Gastrocnemius medialis (tissue), 4 donors: ENCODE data around the gene TMEM169. TPM values are rescaled to one million over a fixed set of nuclear protein-coding genes. Genes with fewer than 3 reads are reported as not detected.
A peak's percentile ranks its signal among the peaks of the same experiment; 100 is the strongest.

Experiments used
- ATAC-seq, 2 donors: fragments of 150-250 bp; one replicate each; pipeline ENCODE4 v1.9.1; 2016
- DNase-seq, 2 donors: peaks; one replicate each; pipeline ENCODE4 v3.0.0-alpha.2; 2019
- H3K27ac ChIP-seq, 4 donors: fragments of 200-600 bp; sonication (generic); 1 replicate in 1 of 4; 2 replicates in 3 of 4; pipeline ENCODE4 v1.5.1; 2016 to 2018; ENCODE audit warnings: mild to moderate bottlenecking in 2 of 4, moderate library complexity in 1 of 4
- H3K27me3 ChIP-seq, 3 donors: fragments of 200-600 bp; sonication (generic) in 2 of 3; 1 replicate in 1 of 3; 2 replicates in 2 of 3; pipeline versions ENCODE4 v1.5.1 to v1.6.0; 2016 to 2019; ENCODE audit warnings: mild to moderate bottlenecking in 1 of 3, moderate library complexity in 1 of 3
- H3K36me3 ChIP-seq, 2 donors: fragments of 200-600 bp; sonication (generic) in 1 of 2; one replicate each; pipeline ENCODE4 v1.5.1; 2017 to 2018
- H3K4me1 ChIP-seq, 2 donors: fragments of 200-600 bp; sonication (generic) in 1 of 2; one replicate each; pipeline ENCODE4 v1.5.1; 2016 to 2017; ENCODE audit warnings: mild to moderate bottlenecking in 2 of 2
- H3K4me3 ChIP-seq, 4 donors: fragments of 200-600 bp; sonication (generic) in 3 of 4; 1 replicate in 1 of 4; 2 replicates in 3 of 4; pipeline ENCODE4 v1.5.1; 2016 to 2019; ENCODE audit warnings: mild to moderate bottlenecking in 2 of 4
- H3K9me3 ChIP-seq, 3 donors: fragments of 200-600 bp; sonication (generic) in 2 of 3; 1 replicate in 1 of 3; 2 replicates in 2 of 3; pipeline ENCODE4 v1.5.1; 2016 to 2019
- CTCF ChIP-seq, 5 experiments: fragments of 450-650 bp in 3 of 5; fragments of 200-600 bp in 2 of 5; sonication (generic) in 2 of 5; IDR thresholded peaks in 4 of 5; conservative IDR thresholded peaks in 1 of 5; 1 replicate in 4 of 5; 2 replicates in 1 of 5; pipeline ENCODE4 v1.5.1; 2016 to 2019; ENCODE audit warnings: antibody characterized with exemption in 5 of 5, mild to moderate bottlenecking in 3 of 5, moderate library complexity in 3 of 5
- POLR2A ChIP-seq, 2 donors: fragments of 450-650 bp; IDR thresholded peaks; one replicate each; pipeline ENCODE4 v1.6.1; 2017; ENCODE audit warnings: antibody characterized with exemption in 2 of 2, mild to moderate bottlenecking in 2 of 2, moderate library complexity in 2 of 2
- in situ Hi-C, 4 donors: fragments of 200-750 bp; cut with MboI; loops; one replicate each; pipeline versions ENCODE4 v1.15.0 to v1.8.0; 2017; ENCODE audit warnings: low sequenced_read_pairs in 4 of 4
- intact Hi-C: fragments of 100-400 bp; cut with DNase I; formaldehyde crosslinking; loops from one replicate; pipeline ENCODE4 v1.15.1; 2023; ENCODE audit warnings: low total_unique reads
- total RNA-seq, 4 donors: library from RNA; depleted of rRNA; stranded (reverse); fragments of >200 nt; gene quantifications; one replicate each; pipeline versions ENCODE4 v1.1.0 to v1.2.3, GENCODE V29; 2016

The TMEM169 gene
- total RNA-seq, 4 donors from 2014 or later: not detected

DNA sequence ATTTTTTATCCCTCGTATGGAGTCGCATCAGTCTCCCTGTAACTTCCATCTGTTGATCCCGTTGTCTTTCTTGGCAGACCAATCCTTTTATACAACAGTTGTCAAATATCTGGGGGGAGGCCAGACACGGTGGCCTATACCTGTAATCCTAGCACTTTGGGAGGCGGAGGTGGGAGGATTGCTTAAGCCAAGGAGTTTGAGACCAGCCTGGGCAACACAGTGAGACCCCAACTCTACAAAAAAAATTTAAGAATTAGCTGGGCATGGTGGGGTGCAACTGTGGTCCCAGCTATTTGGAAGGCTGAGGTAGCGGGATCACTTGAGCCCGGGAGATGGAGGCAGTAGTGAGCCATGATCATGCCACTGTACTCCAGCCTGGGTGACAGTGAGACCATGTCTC lies 29.4 kb downstream of the TMEM169 start:
- ATAC-seq (no peak), DNase-seq (no peak)
- no peak overlapping the region for H3K27ac ChIP-seq
- intact Hi-C loops: no loop called here
- H3K9me3 ChIP-seq: no peaks in the 10 kb centered on the region
- no peak overlapping the region for H3K4me3 ChIP-seq
- peaks cover 0 to 6% (median 0%) of the 10 kb centered on the region in 3 donors for H3K27me3 ChIP-seq
- in situ Hi-C loops: loop anchor here (10.0 to 25.0 kb wide), 2 partner anchors 301 to 304 kb away; partner anchors contain the start of gene SMARCAL1 (in 4 of the 4)
- peaks cover 0 to 36% of the 10 kb centered on the region in 2 donors for H3K36me3 ChIP-seq
- TF ChIP-seq CTCF (IDR thresholded peaks at IDR 0.05 in 4 of 5, conservative IDR thresholded peaks at IDR 0.05 in 1 of 5) (no peak), POLR2A (IDR thresholded peaks at IDR 0.05) (no peak)
- H3K4me1 ChIP-seq: peaks cover 27 to 39% of the 10 kb centered on the region in 2 donors

DNA sequence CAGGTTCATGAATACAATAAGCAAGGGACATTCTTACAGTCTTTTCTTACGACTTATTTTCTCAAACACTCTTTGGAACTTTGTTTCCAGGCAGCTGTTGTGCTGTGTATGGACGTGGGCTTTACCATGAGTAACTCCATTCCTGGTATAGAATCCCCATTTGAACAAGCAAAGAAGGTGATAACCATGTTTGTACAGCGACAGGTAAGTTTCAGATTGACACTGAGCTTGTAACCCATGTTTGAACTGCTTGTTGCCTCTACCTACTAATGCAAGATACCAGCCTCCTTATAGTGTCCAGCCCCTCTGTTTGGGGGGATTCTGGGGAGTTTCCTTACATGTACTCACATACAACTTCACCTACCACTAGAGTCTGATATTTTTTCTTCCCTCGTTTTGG lies 31.2 kb downstream of the TMEM169 start:
- peaks cover 0 to 50% of the 10 kb centered on the region in 2 donors for H3K36me3 ChIP-seq
- no peak overlapping the region for H3K4me3 ChIP-seq
- TF ChIP-seq POLR2A (IDR thresholded peaks at IDR 0.05) (no peak), CTCF (IDR thresholded peaks at IDR 0.05 in 4 of 5, conservative IDR thresholded peaks at IDR 0.05 in 1 of 5) (no peak)
- intact Hi-C loops (no loop called here), in situ Hi-C loops (loop anchor here (10.0 to 25.0 kb wide), 2 partner anchors 299 to 302 kb away; partner anchors contain the start of gene SMARCAL1 (in 4 of the 4))
- peaks cover 0 to 4% (median 0%) of the 10 kb centered on the region in 3 donors for H3K27me3 ChIP-seq
- no peaks in the 10 kb centered on the region for H3K9me3 ChIP-seq
- DNase-seq (no peak), ATAC-seq (no peak)
- peaks cover 27 to 39% of the 10 kb centered on the region in 2 donors for H3K4me1 ChIP-seq
- H3K27ac ChIP-seq: no peak overlapping the region

GRCh38 chr2:216113572-216113971 lies 31.9 kb downstream of the TMEM169 start:
- H3K4me3 ChIP-seq: no peak overlapping the region
- intact Hi-C loops (no loop called here), in situ Hi-C loops (loop anchor here (10.0 to 25.0 kb wide), 2 partner anchors 299 to 301 kb away; partner anchors contain the start of gene SMARCAL1 (in 4 of the 4))
- no peak for TF ChIP-seq POLR2A (IDR thresholded peaks at IDR 0.05)
- TF ChIP-seq CTCF (IDR thresholded peaks at IDR 0.05 in 4 of 5, conservative IDR thresholded peaks at IDR 0.05 in 1 of 5): no peak
- H3K4me1 ChIP-seq: peaks cover 25 to 37% of the 10 kb centered on the region in 2 donors
- H3K27ac ChIP-seq: peak overlapping the region in 1 of 4 donors; percentile 56
- H3K9me3 ChIP-seq: no peaks in the 10 kb centered on the region
- H3K27me3 ChIP-seq: no peaks in the 10 kb centered on the region
- peaks cover 0 to 56% of the 10 kb centered on the region in 2 donors for H3K36me3 ChIP-seq
- ATAC-seq (no peak), DNase-seq (no peak)

DNA sequence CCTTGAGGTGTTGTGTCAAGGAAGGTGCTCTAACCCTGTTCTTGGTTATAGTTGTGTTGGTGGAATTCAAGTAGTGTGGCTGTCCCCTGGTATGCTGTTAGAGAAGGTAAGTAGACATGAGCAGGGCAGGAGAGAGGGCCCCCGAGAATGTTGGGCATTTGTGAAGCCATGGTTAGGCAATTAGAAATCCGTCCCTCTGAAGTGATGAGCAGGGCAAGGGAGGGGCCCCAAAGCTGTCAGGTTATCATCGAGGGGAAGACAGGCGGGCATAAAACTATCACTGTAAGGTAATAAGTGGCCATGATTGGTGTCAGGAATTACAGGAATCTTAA lies 32.6 kb downstream of the TMEM169 start:
- in situ Hi-C loops: loop anchor here (10.0 to 25.0 kb wide), 2 partner anchors 298 to 300 kb away; partner anchors contain the start of gene SMARCAL1 (in 4 of the 4)
- intact Hi-C loops: loop anchor here (2.0 kb wide), 2 partner anchors 32 to 298 kb away; partner anchors contain the start of gene SMARCAL1
- H3K4me3 ChIP-seq: peak overlapping the region in 1 of 4 donors; percentile 65
- no peaks in the 10 kb centered on the region for H3K27me3 ChIP-seq
- ATAC-seq (no peak), DNase-seq (no peak)
- peaks cover 24 to 35% of the 10 kb centered on the region in 2 donors for H3K4me1 ChIP-seq
- peaks cover 0 to 64% of the 10 kb centered on the region in 2 donors for H3K36me3 ChIP-seq
- peak overlapping the region; percentile 38 to 87 (median 69) for H3K27ac ChIP-seq
- H3K9me3 ChIP-seq: no peaks in the 10 kb centered on the region
- no peak for TF ChIP-seq POLR2A (IDR thresholded peaks at IDR 0.05)
- no peak for TF ChIP-seq CTCF (IDR thresholded peaks at IDR 0.05 in 4 of 5, conservative IDR thresholded peaks at IDR 0.05 in 1 of 5)
